Caki2 (cell line): ENCODE measurements around the gene RPS18. TPM values are rescaled to one million over a fixed set of nuclear protein-coding genes. Genes with fewer than 3 reads are reported as not detected.
A peak's percentile ranks its signal among the peaks of the same experiment; 100 is the strongest.

Source experiments
- DNase-seq: peaks from one replicate; pipeline ENCODE4 v3.0.0-alpha.2; 2015; ENCODE audit warnings: low read depth
- in situ Hi-C: cut with HindIII; loops from 2 replicates; pipeline ENCODE4 v1.10.0; 2016; ENCODE audit warnings: low sequenced_read_pairs, low pct_unique_long_range_greater_than_20kb, mixed read lengths
- total RNA-seq: library from RNA; depleted of rRNA; stranded (reverse); fragments of >200 nt; shearing (Covaris generic); gene quantifications from 2 replicates; pipeline ENCODE4 v1.2.3, GENCODE V29; 2014; ENCODE audit warnings: low replicate concordance

Gene RPS18
- total RNA-seq, 1 experiment from 2014 or later = 3,205 TPM

- in situ Hi-C loops = no loop called here
- no peak for DNase-seq
Observed at GRCh38 chr6:33304216-33304615, 32.3 kb downstream of the RPS18 start.

GRCh38 chr6:33305052-33305451 is 33.2 kb downstream of the RPS18 start:
- DNase-seq = no peak
- in situ Hi-C loops = no loop called here

GRCh38 chr6:33306356-33306755 is 34.5 kb downstream of the RPS18 start:
- in situ Hi-C loops = no loop called here
- DNase-seq = no peak

GRCh38 chr6:33312361-33313104 is 40.7 kb downstream of the RPS18 start:
- in situ Hi-C loops = no loop called here
- peak; percentile 75 for DNase-seq

- peak; percentile 41 for DNase-seq
- in situ Hi-C loops = no loop called here
Observed at GRCh38 chr6:33313105-33313708, 41.3 kb downstream of the RPS18 start.

- in situ Hi-C loops = no loop called here
- DNase-seq = peak; percentile 81
Observed at GRCh38 chr6:33313709-33314514, 42.0 kb downstream of the RPS18 start, which contains the start of gene TAPBP. TAPBP (minus strand) TSS chr6:33314078; CDS start chr6:33314041, 37 bp downstream.

- peak; percentile 96 for DNase-seq
- in situ Hi-C loops = no loop called here
Observed at GRCh38 chr6:33314515-33314942, 42.7 kb downstream of the RPS18 start.

- in situ Hi-C loops = no loop called here
Observed at GRCh38 chr6:33314943-33315792, 43.3 kb downstream of the RPS18 start.

GRCh38 chr6:33315793-33316602 is 44.1 kb downstream of the RPS18 start:
- no peak for DNase-seq
- in situ Hi-C loops = no loop called here

More at GRCh38 chr6:33314943-33315792, 43.3 kb downstream of the RPS18 start:
- DNase-seq = peak; percentile 79

GRCh38 chr6:33316603-33317418 is 44.9 kb downstream of the RPS18 start:
- in situ Hi-C loops = no loop called here
- DNase-seq = no peak

GRCh38 chr6:33317419-33317668 is 45.5 kb downstream of the RPS18 start:
- no peak for DNase-seq
- in situ Hi-C loops = no loop called here

- DNase-seq = peak; percentile 99
- in situ Hi-C loops = no loop called here
Observed at GRCh38 chr6:33317669-33318425, 46.0 kb downstream of the RPS18 start, which contains the start of gene ZBTB22. ZBTB22 (minus strand) TSS chr6:33317744; CDS start chr6:33316916, 828 bp downstream.

GRCh38 chr6:33318426-33319073 is 46.7 kb downstream of the RPS18 start:
- in situ Hi-C loops = no loop called here
- no peak for DNase-seq

- no peak for DNase-seq
- in situ Hi-C loops = no loop called here
Observed at GRCh38 chr6:33319939-33320314, 48.1 kb downstream of the RPS18 start.

GRCh38 chr6:33320315-33321181 is 48.7 kb downstream of the RPS18 start:
- peak; percentile 45 for DNase-seq
- in situ Hi-C loops = no loop called here
